Caki2 (cell line): ENCODE results near the gene TACR2. TPM values are rescaled to one million over a fixed set of nuclear protein-coding genes. Genes with fewer than 3 reads are reported as not detected.
"Not testable (repeated sequence)": the region's sequence is repeated elsewhere in the genome, so short reads cannot be mapped to it uniquely, and the experiment has no call there.

Source experiments
- DNase-seq: peaks from one replicate; pipeline ENCODE4 v3.0.0-alpha.2; 2015; ENCODE audit warnings: low read depth
- in situ Hi-C: cut with HindIII; loops from 2 replicates; pipeline ENCODE4 v1.10.0; 2016; ENCODE audit warnings: low sequenced_read_pairs, low pct_unique_long_range_greater_than_20kb, mixed read lengths
- total RNA-seq: library from RNA; depleted of rRNA; stranded (reverse); fragments of >200 nt; shearing (Covaris generic); gene quantifications from 2 replicates; pipeline ENCODE4 v1.2.3, GENCODE V29; 2014; ENCODE audit warnings: low replicate concordance

TACR2 gene
- total RNA-seq, 1 experiment from 2014 or later = not detected

GRCh38 chr10:69452676-69453415 lies 36.1 kb upstream of the TACR2 start:
- in situ Hi-C loops = no loop called here
- no peak for DNase-seq

GRCh38 chr10:69451784-69452251 lies 35.1 kb upstream of the TACR2 start:
- no peak for DNase-seq
- in situ Hi-C loops = no loop called here

GRCh38 chr10:69451209-69451783 lies 34.6 kb upstream of the TACR2 start, which contains the start of gene TSPAN15:
Gene TSPAN15 (plus strand): TSS chr10:69451465. CDS start chr10:69451595, 130 bp downstream.
- no peak for DNase-seq
- in situ Hi-C loops = no loop called here

- DNase-seq, in situ Hi-C loops: not testable (repeated sequence)
Measured at GRCh38 chr10:69450395-69450794, 33.7 kb upstream of the TACR2 start.

GRCh38 chr10:69449841-69450240 lies 33.1 kb upstream of the TACR2 start:
- peak; percentile 75 for DNase-seq
- in situ Hi-C loops = no loop called here

GRCh38 chr10:69446650-69447151 lies 30.0 kb upstream of the TACR2 start:
- in situ Hi-C loops = no loop called here

GRCh38 chr10:69446229-69446628 lies 29.5 kb upstream of the TACR2 start:
- in situ Hi-C loops = no loop called here
- no peak for DNase-seq

More at GRCh38 chr10:69446650-69447151, 30.0 kb upstream of the TACR2 start:
- peak; percentile 77 for DNase-seq

- in situ Hi-C loops = no loop called here
Measured at GRCh38 chr10:69445041-69445440, 28.3 kb upstream of the TACR2 start.

GRCh38 chr10:69443354-69443753 lies 26.6 kb upstream of the TACR2 start:
- DNase-seq = no peak
- in situ Hi-C loops = no loop called here

More at GRCh38 chr10:69445041-69445440, 28.3 kb upstream of the TACR2 start:
- DNase-seq = peak; percentile 71

- in situ Hi-C loops = no loop called here
- peak; percentile 54 for DNase-seq
Measured at GRCh38 chr10:69439813-69440506, 23.2 kb upstream of the TACR2 start.

- in situ Hi-C loops = no loop called here
- peak; percentile 62 for DNase-seq
Measured at GRCh38 chr10:69439350-69439739, 22.6 kb upstream of the TACR2 start.

- in situ Hi-C loops = no loop called here
- DNase-seq = peak; percentile 81
Measured at GRCh38 chr10:69438536-69439349, 22.0 kb upstream of the TACR2 start.

GRCh38 chr10:69437321-69438259 lies 20.9 kb upstream of the TACR2 start:
- in situ Hi-C loops = no loop called here
- DNase-seq = no peak

GRCh38 chr10:69435966-69436520 lies 19.3 kb upstream of the TACR2 start:
- no peak for DNase-seq
- in situ Hi-C loops = no loop called here

GRCh38 chr10:69434926-69435325 lies 18.2 kb upstream of the TACR2 start:
- in situ Hi-C loops = no loop called here
- no peak for DNase-seq

- no peak for DNase-seq
Measured at GRCh38 chr10:69434169-69434568, 17.5 kb upstream of the TACR2 start.

GRCh38 chr10:69428165-69428564 lies 11.4 kb upstream of the TACR2 start:
- in situ Hi-C loops = no loop called here
- no peak for DNase-seq

More at GRCh38 chr10:69434169-69434568, 17.5 kb upstream of the TACR2 start:
- in situ Hi-C loops = no loop called here
